H1 (cell line): ENCODE results near the gene MTFR1L. TPM values are rescaled to one million over a fixed set of nuclear protein-coding genes. Genes with fewer than 3 reads are reported as not detected.

Experiments used
- CTCF ChIA-PET: fragments of 300-600 bp; sonication (Branson Sonifier 250); formaldehyde crosslinking; loops from one replicate; lab custom pipeline; 2021; ENCODE audit not compliant: partially characterized antibody; lab: Charles Lee
- POLR2A ChIA-PET: fragments of 300-600 bp; sonication (Branson Sonifier 250); formaldehyde crosslinking; loops from one replicate; lab custom pipeline; 2021; ENCODE audit warnings: inconsistent platforms; ENCODE audit not compliant: partially characterized antibody; lab: Charles Lee
- DNase-seq, 2 experiments: peaks; one replicate each; pipeline versions ENCODE4 v3.0.0 to v3.0.0-alpha.2; 2010 to 2022; ENCODE audit warnings: low spot score in 2 of 2, low read depth in 1 of 2, mixed read lengths in 1 of 2
- FAIRE-seq: peaks from 2 replicates; lab custom pipeline; 2011; peaks lifted over from hg19 to GRCh38; lab: Jason Lieb, UNC
- H2AFZ ChIP-seq: 2 replicates; pipeline ENCODE4 v1.8.1; 2012; ENCODE audit warnings: low read length, inconsistent platforms
- H2AK5ac ChIP-seq: 2 replicates; pipeline ENCODE4 v1.6.1; 2013; ENCODE audit warnings: low read depth, low read length
- H2BK120ac ChIP-seq: replicated peaks from 2 replicates; pipeline ENCODE3; 2013; ENCODE audit warnings: low read depth, low read length, inconsistent platforms
- H2BK12ac ChIP-seq: 2 replicates; pipeline ENCODE4 v1.6.1; 2013; ENCODE audit warnings: low read depth, low read length
- H2BK15ac ChIP-seq: 2 replicates; pipeline ENCODE4 v1.6.1; 2013; ENCODE audit warnings: low read length
- H2BK20ac ChIP-seq: 2 replicates; pipeline ENCODE4 v1.6.1; 2013; ENCODE audit warnings: low read length
- H2BK5ac ChIP-seq: 2 replicates; pipeline ENCODE4 v1.6.1; 2013; ENCODE audit warnings: low read depth, low read length
- H3K14ac ChIP-seq: 2 replicates; pipeline ENCODE4 v1.6.1; 2013; ENCODE audit warnings: inconsistent platforms; ENCODE audit not compliant: insufficient read length
- H3K18ac ChIP-seq: 2 replicates; pipeline ENCODE4 v1.6.1; 2013; ENCODE audit warnings: low read length; ENCODE audit errors: extremely low read depth
- H3K23ac ChIP-seq: 2 replicates; pipeline ENCODE4 v1.6.1; 2013; ENCODE audit warnings: inconsistent platforms; ENCODE audit not compliant: insufficient read length
- H3K23me2 ChIP-seq: 2 replicates; pipeline ENCODE4 v1.6.1; 2013; ENCODE audit warnings: low read depth, low read length
- H3K27ac ChIP-seq: 2 replicates; pipeline ENCODE4 v1.6.1; 2011; ENCODE audit warnings: low read depth, low read length, inconsistent platforms
- H3K27me3 ChIP-seq, 4 experiments: replicated peaks in 1 of 4; 1 replicate in 1 of 4; 2 replicates in 3 of 4; pipeline versions ENCODE4 v1.6.1 to v1.8.1; 2011 to 2013; ENCODE audit warnings: low read length in 3 of 4, mild to moderate bottlenecking in 3 of 4, inconsistent platforms in 2 of 4, mixed read lengths in 2 of 4, moderate library complexity in 1 of 4; ENCODE audit not compliant: control insufficient read depth in 3 of 4, insufficient read depth in 3 of 4; ENCODE audit errors: extremely low read depth in 1 of 4
- H3K36me3 ChIP-seq, 4 experiments: 2 replicates each; pipeline versions ENCODE4 v1.6.1 to v1.8.1; 2011 to 2013; ENCODE audit warnings: mild to moderate bottlenecking in 4 of 4, low read length in 3 of 4, moderate library complexity in 2 of 4, control low read depth in 1 of 4, inconsistent platforms in 1 of 4; ENCODE audit not compliant: insufficient read depth in 4 of 4, control insufficient read depth in 2 of 4
- H3K4ac ChIP-seq: replicated peaks from 2 replicates; pipeline ENCODE3; 2013; ENCODE audit warnings: low read length, low read depth, mixed read lengths, inconsistent platforms; ENCODE audit not compliant: insufficient read length
- H3K4me1 ChIP-seq, 4 experiments: replicated peaks in 1 of 4; 1 replicate in 1 of 4; 2 replicates in 3 of 4; pipeline versions ENCODE4 v1.6.1 to v1.8.1; 2011 to 2013; ENCODE audit warnings: low read length in 3 of 4, inconsistent platforms in 2 of 4, mixed read lengths in 1 of 4; ENCODE audit not compliant: insufficient read depth in 4 of 4, control insufficient read depth in 3 of 4
- H3K4me2 ChIP-seq, 2 experiments: 2 replicates each; pipeline versions ENCODE4 v1.6.1 to v1.8.1; 2011 to 2013; ENCODE audit warnings: low read depth in 2 of 2, low read length in 2 of 2, control low read depth in 1 of 2, inconsistent platforms in 1 of 2, mild to moderate bottlenecking in 1 of 2; ENCODE audit not compliant: insufficient read depth in 1 of 2
- H3K4me3 ChIP-seq, 4 experiments: fragments of 200-600, 300-600 bp in 1 of 4; sonication (generic), shearing (Covaris generic), sonication (Bioruptor Twin) in 1 of 4; 2 replicates each; pipeline versions ENCODE4 v1.5.1 to v1.8.1; 2011 to 2016; ENCODE audit warnings: low read length in 4 of 4, low read depth in 3 of 4, control low read depth in 2 of 4, inconsistent platforms in 2 of 4, mild to moderate bottlenecking in 2 of 4, mixed read lengths in 1 of 4, moderate library complexity in 1 of 4; ENCODE audit not compliant: insufficient read depth in 2 of 4; ENCODE audit errors: extremely low read depth in 1 of 4
- H3K56ac ChIP-seq: replicated peaks from 2 replicates; pipeline ENCODE3; 2013; ENCODE audit warnings: low read depth, mild to moderate bottlenecking, mixed read lengths, low read length, inconsistent platforms; ENCODE audit not compliant: insufficient read length
- H3K79me1 ChIP-seq: 2 replicates; pipeline ENCODE4 v1.6.1; 2013; ENCODE audit warnings: low read depth, low read length, control low read depth
- H3K79me2 ChIP-seq, 2 experiments: 2 replicates each; pipeline versions ENCODE4 v1.6.1 to v1.8.1; 2012 to 2013; ENCODE audit warnings: low read length in 2 of 2, mild to moderate bottlenecking in 2 of 2, inconsistent platforms in 1 of 2; ENCODE audit not compliant: insufficient read depth in 2 of 2, control insufficient read depth in 1 of 2
- H3K9ac ChIP-seq, 4 experiments: replicated peaks in 1 of 4; 1 replicate in 1 of 4; 2 replicates in 3 of 4; pipeline versions ENCODE4 v1.6.1 to v1.8.1; 2011 to 2013; ENCODE audit warnings: low read depth in 3 of 4, low read length in 3 of 4, control low read depth in 2 of 4, mild to moderate bottlenecking in 2 of 4, moderate library complexity in 2 of 4, inconsistent platforms in 1 of 4; ENCODE audit errors: extremely low read depth in 1 of 4
- H3K9me3 ChIP-seq, 2 experiments: 2 replicates each; pipeline versions ENCODE4 v1.6.1 to v1.8.1; 2012 to 2013; ENCODE audit warnings: mild to moderate bottlenecking in 2 of 2, moderate library complexity in 2 of 2, control low read depth in 1 of 2, inconsistent platforms in 1 of 2, low read depth in 1 of 2, low read length in 1 of 2, mixed read lengths in 1 of 2; ENCODE audit not compliant: insufficient read depth in 2 of 2
- H4K20me1 ChIP-seq, 2 experiments: replicated peaks in 1 of 2; 2 replicates each; pipeline versions ENCODE3 to v1.8.1; 2011 to 2013; ENCODE audit warnings: inconsistent platforms in 2 of 2, low read length in 2 of 2, mild to moderate bottlenecking in 1 of 2; ENCODE audit not compliant: insufficient read depth in 2 of 2, control insufficient read depth in 1 of 2
- H4K5ac ChIP-seq: 2 replicates; pipeline ENCODE4 v1.6.1; 2013; ENCODE audit warnings: low read length, low read depth, mixed read lengths, inconsistent platforms; ENCODE audit not compliant: insufficient read length
- H4K8ac ChIP-seq: 2 replicates; pipeline ENCODE4 v1.8.0; 2013; ENCODE audit warnings: mild to moderate bottlenecking, moderate library complexity, low read length, inconsistent platforms; ENCODE audit not compliant: insufficient read depth; ENCODE audit errors: extremely low read depth
- H4K91ac ChIP-seq: replicated peaks from 2 replicates; pipeline ENCODE3; 2013; ENCODE audit warnings: low read length, mixed read lengths, inconsistent platforms; ENCODE audit not compliant: insufficient read length
- CBX8 ChIP-seq: fragments of 300-800, 300-1000 bp; sonication (generic); IDR thresholded peaks from 2 replicates; pipeline ENCODE4 v1.7.1; 2016; ENCODE audit warnings: low read depth, low read length, borderline replicate concordance
- WGBS, 2 experiments: shearing (Covaris generic) in 1 of 2; methylation state at CpG; one replicate each; pipeline versions ENCODE4 v1.1.6 to v1.1.7; 2013 to 2015; ENCODE audit warnings: low lambda C conversion rate in 2 of 2, mixed read lengths in 2 of 2, inconsistent platforms in 1 of 2, low coverage in 1 of 2, missing lambda C conversion rate in 1 of 2; ENCODE audit not compliant: insufficient replicate concordance in 2 of 2, insufficient coverage in 1 of 2, insufficient read length in 1 of 2; ENCODE audit errors: extremely low coverage in 1 of 2, missing lambda C conversion rate in 1 of 2; 5-methylcytosine and 5-hydroxymethylcytosine counted together
- polyA plus RNA-seq, 7 experiments: library from polyadenylated mRNA; depleted of rRNA in 3 of 7; stranded (reverse) in 5 of 7; unstranded in 2 of 7; fragments of >200 nt in 5 of 7; fragments of 200-250 nt in 2 of 7; gene quantifications; 1 replicate in 5 of 7; 2 replicates in 1 of 7; 4 replicates in 1 of 7; pipeline versions ENCODE4 v1.2.1 to v1.2.3, GENCODE V29; 2011 to 2013; ENCODE audit warnings: missing spikeins in 2 of 7, mixed read lengths in 2 of 7
- total RNA-seq: library from RNA; stranded (reverse); fragmentation: NEBNext Ultra II Directional; extraction: Animal tissue kit (Norgen Biotek cat#: 25700); gene quantifications from 2 replicates; pipeline ENCODE4 v1.2.1, GENCODE V29; 2021

Gene MTFR1L
- total and polyA plus RNA-seq, 2 of the 8 experiments (the other 6 are each of a cell fraction or from before 2014, with no cell fraction given), result 20.8 to 23.1 TPM

DNA sequence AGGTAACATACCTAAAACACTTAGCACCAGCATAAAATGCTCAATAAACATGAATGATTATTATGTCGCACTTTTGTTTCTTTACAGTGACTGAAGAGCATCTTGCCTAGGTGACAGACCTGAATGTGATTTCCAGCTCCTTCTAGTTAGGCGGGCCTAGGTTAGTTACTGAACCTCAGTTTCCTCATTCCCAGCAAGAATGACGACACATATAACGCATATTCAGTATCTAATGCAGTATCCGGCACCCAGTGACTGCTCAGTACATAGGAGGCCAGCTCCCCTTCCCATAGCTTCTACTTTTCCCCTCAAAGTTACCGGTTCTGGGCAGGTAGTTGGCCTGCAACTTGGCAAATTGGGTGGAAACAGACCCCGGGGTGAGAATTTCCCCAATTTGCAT, 38.7 kb downstream of the MTFR1L start:
- Histone ChIP-seq H3K4me1 (no peaks in the 10 kb centered on the region; a peak in 2 of 7 replicates), H2BK5ac (peak overlapping the region; percentile 69), H3K27me3 (no peaks in the 10 kb centered on the region), H3K9me3 (no peaks in the 10 kb centered on the region), H3K23me2 (peaks cover 14% of the 10 kb centered on the region), H3K27ac (peak overlapping the region; percentile 89), H3K23ac (no peak overlapping the region), H4K5ac (no peak overlapping the region), H2BK120ac (no peak overlapping the region), H3K4me3 (peak overlapping the region; percentile 76 to 94 (median 86)), H3K4ac (peak overlapping the region; percentile 98), H2BK12ac (no peak overlapping the region; the same call in 1 of the 2 replicates), H3K79me1 (peaks cover 2% of the 10 kb centered on the region; the same call in 1 of the 2 replicates), H4K8ac (peak overlapping the region; percentile 96), H2BK15ac (peak overlapping the region; percentile 12; the same call in 1 of the 2 replicates), H4K91ac (no peak overlapping the region), H4K20me1 (peaks cover 1 to 3% of the 10 kb centered on the region in 2 experiments), H3K56ac (peak overlapping the region; percentile 51), H2AK5ac (no peak overlapping the region), H2BK20ac (no peak overlapping the region), H3K36me3 (peaks cover 0 to 8% (median 1%) of the 10 kb centered on the region in 4 experiments; a peak in 3 of 8 replicates), H3K9ac (peak overlapping the region; percentile 36 to 95 (median 94)), H2AFZ (peak overlapping the region; percentile 77; the same call in 1 of the 2 replicates), H3K18ac (no peak overlapping the region), H3K14ac (no peak overlapping the region), H3K4me2 (peak overlapping the region; percentile 84 to 88), H3K79me2 (peaks cover 6 to 48% of the 10 kb centered on the region in 2 experiments; a peak in 3 of 4 replicates)
- 23% methylated on average over 7 of the region's 7 CpGs; no CpG with 5 or more reads in 1 of the 2 experiments for WGBS, 2 experiments
- no peak for DNase-seq
- POLR2A ChIA-PET, result interaction anchor here (0.7 to 3.2 kb wide), 9 partner anchors 9 to 152 kb away, joined by 3 to 21 read pairs (median 4); partner anchors contain the start of genes MTFR1L and PAQR7
- CTCF ChIA-PET, result interaction anchor here (1.0 to 1.7 kb wide), 2 partner anchors 37 to 38 kb away, joined by 4 to 5 read pairs; no protein-coding TSS in a partner anchor
- FAIRE-seq, result no peak
- no peak for TF ChIP-seq CBX8
